ENCODE data around the gene PCGF3.

DNA sequence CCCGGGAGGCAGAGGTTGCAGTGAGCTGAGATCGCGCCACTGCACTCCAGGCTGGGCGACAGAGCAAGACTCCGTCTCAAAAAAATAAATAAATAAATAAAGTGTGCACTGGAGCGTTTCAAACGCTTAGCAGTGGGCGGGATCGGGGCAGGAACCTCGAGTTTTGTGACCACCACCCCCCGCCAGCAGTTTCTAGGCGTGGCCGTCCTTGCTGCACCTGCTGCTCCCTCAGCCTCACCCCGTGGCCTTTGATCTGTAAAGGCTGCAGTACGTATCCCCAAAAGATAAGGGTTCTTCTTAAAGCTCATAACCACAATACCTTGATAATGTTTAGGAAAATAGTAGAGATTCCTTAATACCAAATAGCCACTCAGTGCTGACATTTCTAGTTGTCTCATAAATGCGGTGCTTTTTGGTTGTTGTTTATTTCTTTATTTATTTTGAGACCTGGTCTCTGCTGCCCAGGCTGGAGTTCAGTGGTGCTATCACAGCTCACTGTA lies 33.2 kb downstream of the PCGF3 start:
- TF ChIP-seq, protein P1, sequence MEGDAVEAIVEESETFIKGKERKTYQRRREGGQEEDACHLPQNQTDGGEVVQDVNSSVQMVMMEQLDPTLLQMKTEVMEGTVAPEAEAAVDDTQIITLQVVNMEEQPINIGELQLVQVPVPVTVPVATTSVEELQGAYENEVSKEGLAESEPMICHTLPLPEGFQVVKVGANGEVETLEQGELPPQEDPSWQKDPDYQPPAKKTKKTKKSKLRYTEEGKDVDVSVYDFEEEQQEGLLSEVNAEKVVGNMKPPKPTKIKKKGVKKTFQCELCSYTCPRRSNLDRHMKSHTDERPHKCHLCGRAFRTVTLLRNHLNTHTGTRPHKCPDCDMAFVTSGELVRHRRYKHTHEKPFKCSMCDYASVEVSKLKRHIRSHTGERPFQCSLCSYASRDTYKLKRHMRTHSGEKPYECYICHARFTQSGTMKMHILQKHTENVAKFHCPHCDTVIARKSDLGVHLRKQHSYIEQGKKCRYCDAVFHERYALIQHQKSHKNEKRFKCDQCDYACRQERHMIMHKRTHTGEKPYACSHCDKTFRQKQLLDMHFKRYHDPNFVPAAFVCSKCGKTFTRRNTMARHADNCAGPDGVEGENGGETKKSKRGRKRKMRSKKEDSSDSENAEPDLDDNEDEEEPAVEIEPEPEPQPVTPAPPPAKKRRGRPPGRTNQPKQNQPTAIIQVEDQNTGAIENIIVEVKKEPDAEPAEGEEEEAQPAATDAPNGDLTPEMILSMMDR (conservative IDR thresholded peaks at IDR 0.05 in 1 of 2, IDR thresholded peaks at IDR 0.05 in 1 of 2; ENCODE audit: extremely low read depth in 1 of 2, insufficient read depth in 1 of 2, low read depth in 1 of 2, low read length in 2 of 2): no peak
- TF ChIP-seq EZH2 (IDR thresholded peaks at IDR 0.05; ENCODE audit: borderline replicate concordance, low read length): no peak
